Left lobe of liver (tissue), 2 donors: ENCODE data around the gene CTNS. TPM values are rescaled to one million over a fixed set of nuclear protein-coding genes. Genes with fewer than 3 reads are reported as not detected.

Experiments used
- ATAC-seq: fragments of 200-7000 bp; cut with Tn5 transposase; one replicate; pipeline ENCODE4 v1.9.1; 2020; ENCODE audit warnings: mild to moderate bottlenecking, moderate library complexity
- DNase-seq: peaks from one replicate; pipeline ENCODE4 v3.0.0-alpha.2; 2020; ENCODE audit warnings: low spot score
- total RNA-seq: library from RNA; stranded (reverse); gene quantifications from one replicate; pipeline ENCODE4 v1.2.1, GENCODE V29; 2021
- donor health status: DM: no; HTN: no; CAD: no; lungs with moderate emphysema.
- donor health status: DM: no; HTN: yes; CAD: no.

Gene CTNS
- total RNA-seq, 1 donor from 2014 or later = 8.7 TPM

GRCh38 chr17:3708366-3708765, 71.8 kb downstream of the CTNS start:
- DNase-seq (no peak), ATAC-seq (no peak)

- ATAC-seq = no peak
- no peak for DNase-seq
Measured at GRCh38 chr17:3710951-3711383, 74.4 kb downstream of the CTNS start.

Other genes starting within 250 kb of the CTNS start
- not detected for gene OR1E1, start 238.3 kb upstream of the CTNS start, total RNA-seq
- gene OR3A3, start 225.4 kb upstream of the CTNS start, total RNA-seq = not detected
- not detected for gene OR1E2, start 202.9 kb upstream of the CTNS start, total RNA-seq
- not detected for gene SPATA22, start 164.9 kb upstream of the CTNS start, total RNA-seq
- gene ASPA, start 160.8 kb upstream of the CTNS start, total RNA-seq = 5.1 TPM
- 0.28 TPM for gene TRPV3, start 78.9 kb upstream of the CTNS start, total RNA-seq
- gene TRPV1, start 27.3 kb upstream of the CTNS start, total RNA-seq = 14.8 TPM
- 26.9 TPM for gene SHPK, start 510 bp upstream of the CTNS start, total RNA-seq
- 12.4 TPM for gene TAX1BP3, start 31.8 kb downstream of the CTNS start, total RNA-seq
- 26.6 TPM for gene EMC6, start 32.1 kb downstream of the CTNS start, total RNA-seq
- gene P2RX5, start 59.4 kb downstream of the CTNS start, total RNA-seq = not detected
- gene HASPIN, start 87.1 kb downstream of the CTNS start, total RNA-seq = 0.05 TPM
- gene ITGAE, start 164.4 kb downstream of the CTNS start, total RNA-seq = 5.6 TPM
- 11.5 TPM for gene NCBP3, start 209.5 kb downstream of the CTNS start, total RNA-seq